ENCODE data around the gene GALNT17.

- TF ChIP-seq, protein P1, sequence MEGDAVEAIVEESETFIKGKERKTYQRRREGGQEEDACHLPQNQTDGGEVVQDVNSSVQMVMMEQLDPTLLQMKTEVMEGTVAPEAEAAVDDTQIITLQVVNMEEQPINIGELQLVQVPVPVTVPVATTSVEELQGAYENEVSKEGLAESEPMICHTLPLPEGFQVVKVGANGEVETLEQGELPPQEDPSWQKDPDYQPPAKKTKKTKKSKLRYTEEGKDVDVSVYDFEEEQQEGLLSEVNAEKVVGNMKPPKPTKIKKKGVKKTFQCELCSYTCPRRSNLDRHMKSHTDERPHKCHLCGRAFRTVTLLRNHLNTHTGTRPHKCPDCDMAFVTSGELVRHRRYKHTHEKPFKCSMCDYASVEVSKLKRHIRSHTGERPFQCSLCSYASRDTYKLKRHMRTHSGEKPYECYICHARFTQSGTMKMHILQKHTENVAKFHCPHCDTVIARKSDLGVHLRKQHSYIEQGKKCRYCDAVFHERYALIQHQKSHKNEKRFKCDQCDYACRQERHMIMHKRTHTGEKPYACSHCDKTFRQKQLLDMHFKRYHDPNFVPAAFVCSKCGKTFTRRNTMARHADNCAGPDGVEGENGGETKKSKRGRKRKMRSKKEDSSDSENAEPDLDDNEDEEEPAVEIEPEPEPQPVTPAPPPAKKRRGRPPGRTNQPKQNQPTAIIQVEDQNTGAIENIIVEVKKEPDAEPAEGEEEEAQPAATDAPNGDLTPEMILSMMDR (IDR thresholded peaks at IDR 0.05), result no peak
- TF ChIP-seq POLR2A (IDR thresholded peaks at IDR 0.05), result no peak
These were observed 595.4 kb downstream of the GALNT17 start for GRCh38 chr7:71727347-71727746.

Data from uterus (tissue), 2 donors.